DND-41 (cell line): ENCODE data around the gene UTRN.

Experiments used
- EZH2 ChIP-seq: IDR thresholded peaks from 3 replicates; pipeline ENCODE4 v1.6.1; 2012; ENCODE audit warnings: borderline replicate concordance, low read depth, mild to moderate bottlenecking, moderate library complexity, low read length, inconsistent platforms; ENCODE audit not compliant: severe bottlenecking
- TF ChIP-seq, protein P1 (sequence below): IDR thresholded peaks from 2 replicates; pipeline ENCODE4 v1.5.1; 2012; ENCODE audit warnings: borderline replicate concordance, low read length, moderate library complexity, mild to moderate bottlenecking; ENCODE audit not compliant: poor library complexity, severe bottlenecking; ENCODE audit errors: extremely low read depth

DNA sequence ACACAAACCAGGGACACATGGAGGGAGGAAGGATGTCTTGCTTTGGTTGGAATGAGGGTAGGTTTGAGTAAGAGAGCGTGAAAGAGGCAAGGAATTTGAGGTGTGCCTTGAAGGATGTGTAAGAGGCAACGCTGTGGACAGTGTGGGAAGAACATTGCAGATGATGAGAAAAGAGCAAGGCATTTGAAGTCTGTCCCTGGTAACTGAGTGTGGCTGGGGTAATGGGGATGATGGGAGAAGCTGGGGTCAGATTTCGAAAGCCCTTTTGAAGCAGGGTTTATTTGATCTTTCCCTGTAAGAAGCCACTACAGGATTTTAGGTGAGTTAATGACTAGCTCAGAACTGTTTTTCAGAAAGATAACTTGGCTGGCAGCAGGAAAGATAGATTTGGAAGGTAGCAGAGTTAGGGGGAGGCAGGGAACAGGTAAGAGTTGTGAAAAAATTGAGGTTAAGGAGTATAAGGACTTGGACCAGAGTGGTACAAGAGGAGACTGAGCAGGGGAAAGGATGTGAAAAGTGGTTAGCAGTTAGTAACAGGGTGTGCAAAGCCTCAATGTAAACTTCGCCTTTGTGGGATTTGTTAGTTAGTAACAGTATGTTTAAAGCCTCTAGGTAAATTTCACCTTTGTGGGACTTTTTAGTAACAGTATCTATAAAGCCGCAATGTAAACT is 17.7 kb downstream of the UTRN start:
- TF ChIP-seq, protein P1, sequence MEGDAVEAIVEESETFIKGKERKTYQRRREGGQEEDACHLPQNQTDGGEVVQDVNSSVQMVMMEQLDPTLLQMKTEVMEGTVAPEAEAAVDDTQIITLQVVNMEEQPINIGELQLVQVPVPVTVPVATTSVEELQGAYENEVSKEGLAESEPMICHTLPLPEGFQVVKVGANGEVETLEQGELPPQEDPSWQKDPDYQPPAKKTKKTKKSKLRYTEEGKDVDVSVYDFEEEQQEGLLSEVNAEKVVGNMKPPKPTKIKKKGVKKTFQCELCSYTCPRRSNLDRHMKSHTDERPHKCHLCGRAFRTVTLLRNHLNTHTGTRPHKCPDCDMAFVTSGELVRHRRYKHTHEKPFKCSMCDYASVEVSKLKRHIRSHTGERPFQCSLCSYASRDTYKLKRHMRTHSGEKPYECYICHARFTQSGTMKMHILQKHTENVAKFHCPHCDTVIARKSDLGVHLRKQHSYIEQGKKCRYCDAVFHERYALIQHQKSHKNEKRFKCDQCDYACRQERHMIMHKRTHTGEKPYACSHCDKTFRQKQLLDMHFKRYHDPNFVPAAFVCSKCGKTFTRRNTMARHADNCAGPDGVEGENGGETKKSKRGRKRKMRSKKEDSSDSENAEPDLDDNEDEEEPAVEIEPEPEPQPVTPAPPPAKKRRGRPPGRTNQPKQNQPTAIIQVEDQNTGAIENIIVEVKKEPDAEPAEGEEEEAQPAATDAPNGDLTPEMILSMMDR = no peak
- no peak for TF ChIP-seq EZH2
